ENCODE measurements around the gene SLC30A3.

Gene SLC30A3, protein sequence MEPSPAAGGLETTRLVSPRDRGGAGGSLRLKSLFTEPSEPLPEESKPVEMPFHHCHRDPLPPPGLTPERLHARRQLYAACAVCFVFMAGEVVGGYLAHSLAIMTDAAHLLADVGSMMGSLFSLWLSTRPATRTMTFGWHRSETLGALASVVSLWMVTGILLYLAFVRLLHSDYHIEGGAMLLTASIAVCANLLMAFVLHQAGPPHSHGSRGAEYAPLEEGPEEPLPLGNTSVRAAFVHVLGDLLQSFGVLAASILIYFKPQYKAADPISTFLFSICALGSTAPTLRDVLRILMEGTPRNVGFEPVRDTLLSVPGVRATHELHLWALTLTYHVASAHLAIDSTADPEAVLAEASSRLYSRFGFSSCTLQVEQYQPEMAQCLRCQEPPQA

GRCh38 chr2:27262379-27263286, at the start of gene SLC30A3:
TSS of gene SLC30A3 (minus strand) at chr2:27263047. CDS start at chr2:27262906, 141 bp downstream.
- H3K36me3 ChIP-seq (ENCODE audit: insufficient read depth, low read length) = no peaks in the 10 kb centered on the region
- peak within 1 kb of the TSS; percentile 72 for H3K4me3 ChIP-seq (ENCODE audit: low read depth, low read length)
- peak within 1 kb of the TSS; percentile 65 for H2AFZ ChIP-seq (ENCODE audit: low read length, unreplicated experiment)
- H3K27ac ChIP-seq (ENCODE audit: low read depth, low read length) = no peak within 1 kb of the TSS
- peaks cover 69% of the 10 kb centered on the region for H3K27me3 ChIP-seq (ENCODE audit: insufficient read depth, low read length)
- peaks cover 12% of the 10 kb centered on the region for H3K4me1 ChIP-seq (ENCODE audit: control insufficient read depth, insufficient read depth, low read length, unreplicated experiment)
- H3K79me2 ChIP-seq (ENCODE audit: control insufficient read depth, insufficient read depth, low read length, unreplicated experiment) = no peaks in the 10 kb centered on the region

DNA sequence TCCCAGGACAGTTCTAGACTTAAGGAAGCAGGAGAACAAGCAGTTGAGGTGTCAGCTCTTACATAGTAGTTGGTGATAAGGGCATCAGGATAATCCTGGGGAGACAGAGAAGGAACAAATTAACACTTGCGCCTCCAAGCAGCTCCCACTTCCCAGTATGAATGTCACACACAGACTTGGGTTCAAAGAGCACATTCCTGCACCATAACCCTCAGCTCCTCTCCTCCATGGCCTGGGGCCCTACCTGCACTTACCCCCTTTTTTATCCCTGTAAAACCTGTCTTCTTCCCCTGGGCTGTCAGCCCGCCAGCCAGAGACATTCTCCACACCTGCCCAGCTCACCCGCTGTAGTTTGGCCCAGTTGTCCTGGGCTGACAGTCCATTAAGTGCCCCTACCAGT, 49.3 kb upstream of the SLC30A3 start:
- Histone ChIP-seq H2AFZ (ENCODE audit: low read length, unreplicated experiment) (no peak overlapping the region), H3K4me3 (ENCODE audit: low read depth, low read length) (no peak overlapping the region), H3K36me3 (ENCODE audit: insufficient read depth, low read length) (peaks cover 9% of the 10 kb centered on the region; the same call in 1 of the 2 replicates), H3K4me1 (ENCODE audit: control insufficient read depth, insufficient read depth, low read length, unreplicated experiment) (no peaks in the 10 kb centered on the region), H3K27me3 (ENCODE audit: insufficient read depth, low read length) (peaks cover 17% of the 10 kb centered on the region), H3K27ac (ENCODE audit: low read depth, low read length) (no peak overlapping the region), H3K79me2 (ENCODE audit: control insufficient read depth, insufficient read depth, low read length, unreplicated experiment) (no peaks in the 10 kb centered on the region)

- Histone ChIP-seq H3K27me3 (ENCODE audit: insufficient read depth, low read length) (peaks cover 32% of the 10 kb centered on the region), H3K79me2 (ENCODE audit: control insufficient read depth, insufficient read depth, low read length, unreplicated experiment) (no peaks in the 10 kb centered on the region), H3K36me3 (ENCODE audit: insufficient read depth, low read length) (peaks cover 9% of the 10 kb centered on the region; the same call in 1 of the 2 replicates), H3K4me1 (ENCODE audit: control insufficient read depth, insufficient read depth, low read length, unreplicated experiment) (no peaks in the 10 kb centered on the region), H3K4me3 (ENCODE audit: low read depth, low read length) (no peak overlapping the region), H2AFZ (ENCODE audit: low read length, unreplicated experiment) (no peak overlapping the region), H3K27ac (ENCODE audit: low read depth, low read length) (no peak overlapping the region)
Measured at GRCh38 chr2:27309651-27310050, 46.8 kb upstream of the SLC30A3 start.

- H2AFZ ChIP-seq (ENCODE audit: low read length, unreplicated experiment) = no peak within 1 kb of the TSS
- H3K4me3 ChIP-seq (ENCODE audit: low read depth, low read length) = no peak within 1 kb of the TSS
- peaks cover 35% of the 10 kb centered on the region for H3K27me3 ChIP-seq (ENCODE audit: insufficient read depth, low read length)
- no peaks in the 10 kb centered on the region for H3K79me2 ChIP-seq (ENCODE audit: control insufficient read depth, insufficient read depth, low read length, unreplicated experiment)
- H3K4me1 ChIP-seq (ENCODE audit: control insufficient read depth, insufficient read depth, low read length, unreplicated experiment) = no peaks in the 10 kb centered on the region
- H3K36me3 ChIP-seq (ENCODE audit: insufficient read depth, low read length) = peaks cover 9% of the 10 kb centered on the region; the same call in 1 of the 2 replicates
- H3K27ac ChIP-seq (ENCODE audit: low read depth, low read length) = no peak within 1 kb of the TSS
Measured at GRCh38 chr2:27308359-27308881, 45.6 kb upstream of the SLC30A3 start, which contains the start of gene UCN. TSS of gene UCN (minus strand) at chr2:27308445. CDS start at chr2:27307895, 550 bp downstream.

DNA sequence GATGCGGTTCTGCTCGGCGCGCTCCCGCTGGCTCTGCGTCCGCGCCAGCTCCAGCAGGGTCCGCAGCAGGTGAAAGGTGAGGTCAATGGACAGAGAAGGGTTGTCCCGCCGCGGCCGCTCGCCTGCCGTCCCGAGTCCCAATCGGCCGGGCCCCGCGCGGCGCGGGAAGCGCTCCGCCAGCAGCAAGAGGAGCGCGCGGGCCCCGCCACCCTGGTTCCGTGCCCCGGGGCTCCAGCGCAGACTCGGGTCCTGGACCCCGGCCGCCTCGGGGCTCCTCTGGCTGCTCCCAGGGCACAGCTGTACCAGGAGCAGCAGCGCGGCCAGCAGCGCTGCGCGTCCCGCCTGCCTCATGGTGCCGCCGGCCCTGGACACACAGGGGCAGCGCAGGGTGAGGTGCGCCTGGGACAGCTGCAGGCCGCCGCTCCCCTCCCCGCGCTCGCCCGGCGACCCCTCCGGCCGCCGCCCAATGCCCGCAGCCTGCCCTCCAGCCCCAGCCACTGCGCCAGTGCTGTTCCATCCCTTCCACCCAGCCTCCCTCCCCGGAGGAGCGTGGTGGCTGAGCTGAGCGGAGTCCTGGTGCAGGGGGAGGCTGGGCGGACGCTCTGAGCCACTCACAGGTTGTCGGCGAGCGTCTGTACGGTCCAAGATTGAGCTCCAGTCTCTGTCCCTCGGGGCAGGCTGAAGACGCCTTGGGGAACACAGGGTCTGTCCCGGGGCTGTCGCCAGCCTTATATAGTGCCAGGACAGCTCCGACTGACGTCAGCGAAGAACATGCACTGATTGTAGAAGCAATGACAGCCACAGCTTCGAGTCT, 44.9 kb upstream of the SLC30A3 start:
- peaks cover 4% of the 10 kb centered on the region for H3K4me1 ChIP-seq (ENCODE audit: control insufficient read depth, insufficient read depth, low read length, unreplicated experiment)
- no peaks in the 10 kb centered on the region for H3K79me2 ChIP-seq (ENCODE audit: control insufficient read depth, insufficient read depth, low read length, unreplicated experiment)
- H3K27me3 ChIP-seq (ENCODE audit: insufficient read depth, low read length) = peaks cover 35% of the 10 kb centered on the region
- H2AFZ ChIP-seq (ENCODE audit: low read length, unreplicated experiment) = no peak overlapping the region
- no peak overlapping the region for H3K27ac ChIP-seq (ENCODE audit: low read depth, low read length)
- H3K36me3 ChIP-seq (ENCODE audit: insufficient read depth, low read length) = peaks cover 9% of the 10 kb centered on the region; the same call in 1 of the 2 replicates
- no peak overlapping the region for H3K4me3 ChIP-seq (ENCODE audit: low read depth, low read length)

- Histone ChIP-seq H3K79me2 (ENCODE audit: control insufficient read depth, insufficient read depth, low read length, unreplicated experiment) (no peaks in the 10 kb centered on the region), H2AFZ (ENCODE audit: low read length, unreplicated experiment) (no peak overlapping the region), H3K27me3 (ENCODE audit: insufficient read depth, low read length) (peaks cover 35% of the 10 kb centered on the region), H3K36me3 (ENCODE audit: insufficient read depth, low read length) (peaks cover 9% of the 10 kb centered on the region; the same call in 1 of the 2 replicates), H3K27ac (ENCODE audit: low read depth, low read length) (no peak overlapping the region), H3K4me1 (ENCODE audit: control insufficient read depth, insufficient read depth, low read length, unreplicated experiment) (peaks cover 6% of the 10 kb centered on the region), H3K4me3 (ENCODE audit: low read depth, low read length) (no peak overlapping the region)
Measured at GRCh38 chr2:27307287-27307544, 44.4 kb upstream of the SLC30A3 start.

DNA sequence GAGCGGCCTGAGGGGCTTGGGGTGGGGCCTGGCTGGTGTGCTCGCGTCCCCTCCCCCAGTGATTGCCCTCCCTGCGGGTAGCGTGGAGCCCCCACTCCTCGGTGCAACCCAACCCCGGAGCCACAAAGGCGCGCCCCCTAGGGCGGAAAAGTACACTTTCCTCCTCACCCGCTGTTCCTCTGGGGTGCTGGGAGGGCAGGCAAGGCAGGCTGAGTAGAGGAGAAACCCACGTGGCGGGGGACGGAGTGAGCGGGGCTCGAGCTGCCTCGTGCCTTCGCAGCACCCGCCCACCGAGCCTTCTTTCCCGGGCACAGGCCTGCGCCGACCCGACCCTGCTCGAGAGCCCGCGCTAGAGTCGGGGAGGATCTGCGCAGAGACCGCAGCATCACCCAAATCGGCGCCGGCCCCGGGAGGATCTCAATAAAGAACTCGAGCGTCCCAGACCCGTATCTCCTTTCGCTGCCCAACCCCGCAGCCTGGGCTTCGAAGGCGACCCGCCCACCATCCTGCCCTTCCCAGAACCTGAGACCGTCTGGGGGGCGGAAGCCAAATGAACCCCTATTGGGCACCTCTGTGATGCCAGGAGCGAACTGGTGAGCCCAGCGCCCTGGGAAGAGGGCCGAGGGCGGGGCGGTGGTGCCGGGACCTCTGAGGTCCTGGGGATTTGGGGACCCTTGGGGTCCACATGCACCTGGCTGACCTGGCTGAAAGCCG, 43.9 kb upstream of the SLC30A3 start:
- no peak overlapping the region for H2AFZ ChIP-seq (ENCODE audit: low read length, unreplicated experiment)
- peaks cover 9% of the 10 kb centered on the region; the same call in 1 of the 2 replicates for H3K36me3 ChIP-seq (ENCODE audit: insufficient read depth, low read length)
- H3K4me3 ChIP-seq (ENCODE audit: low read depth, low read length) = no peak overlapping the region
- H3K27ac ChIP-seq (ENCODE audit: low read depth, low read length) = no peak overlapping the region
- peaks cover 35% of the 10 kb centered on the region for H3K27me3 ChIP-seq (ENCODE audit: insufficient read depth, low read length)
- no peaks in the 10 kb centered on the region for H3K79me2 ChIP-seq (ENCODE audit: control insufficient read depth, insufficient read depth, low read length, unreplicated experiment)
- H3K4me1 ChIP-seq (ENCODE audit: control insufficient read depth, insufficient read depth, low read length, unreplicated experiment) = peaks cover 6% of the 10 kb centered on the region

DNA sequence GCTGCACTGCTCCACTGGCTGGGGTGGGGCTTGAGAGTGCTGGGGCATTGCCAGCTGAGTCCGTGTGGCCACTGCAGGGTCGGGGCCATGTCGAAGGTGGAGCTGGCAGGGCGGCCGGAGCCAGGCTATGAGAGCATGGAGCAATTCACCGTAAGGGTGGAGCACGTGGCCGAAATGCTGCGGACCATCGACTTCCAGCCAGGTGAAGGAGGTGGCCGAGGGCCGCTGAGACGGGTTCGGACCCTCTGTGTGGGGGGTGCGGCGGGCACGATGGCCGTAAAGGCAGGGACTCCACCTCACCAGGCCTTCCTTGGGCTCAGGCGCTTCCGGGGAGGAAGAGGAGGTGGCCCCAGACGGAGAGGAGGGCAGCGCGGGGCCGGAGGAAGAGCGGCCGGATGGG, 43.3 kb upstream of the SLC30A3 start:
- no peak overlapping the region for H2AFZ ChIP-seq (ENCODE audit: low read length, unreplicated experiment)
- no peak overlapping the region for H3K4me3 ChIP-seq (ENCODE audit: low read depth, low read length)
- H3K79me2 ChIP-seq (ENCODE audit: control insufficient read depth, insufficient read depth, low read length, unreplicated experiment) = no peaks in the 10 kb centered on the region
- peaks cover 6% of the 10 kb centered on the region for H3K4me1 ChIP-seq (ENCODE audit: control insufficient read depth, insufficient read depth, low read length, unreplicated experiment)
- H3K27me3 ChIP-seq (ENCODE audit: insufficient read depth, low read length) = peaks cover 35% of the 10 kb centered on the region
- peaks cover 9% of the 10 kb centered on the region; the same call in 1 of the 2 replicates for H3K36me3 ChIP-seq (ENCODE audit: insufficient read depth, low read length)
- no peak overlapping the region for H3K27ac ChIP-seq (ENCODE audit: low read depth, low read length)

- Histone ChIP-seq H3K36me3 (ENCODE audit: insufficient read depth, low read length) (peaks cover 9% of the 10 kb centered on the region; the same call in 1 of the 2 replicates), H3K4me3 (ENCODE audit: low read depth, low read length) (no peak overlapping the region), H3K79me2 (ENCODE audit: control insufficient read depth, insufficient read depth, low read length, unreplicated experiment) (no peaks in the 10 kb centered on the region), H3K4me1 (ENCODE audit: control insufficient read depth, insufficient read depth, low read length, unreplicated experiment) (peaks cover 6% of the 10 kb centered on the region), H2AFZ (ENCODE audit: low read length, unreplicated experiment) (no peak overlapping the region), H3K27ac (ENCODE audit: low read depth, low read length) (no peak overlapping the region), H3K27me3 (ENCODE audit: insufficient read depth, low read length) (peaks cover 35% of the 10 kb centered on the region)
Measured at GRCh38 chr2:27305516-27305915, 42.7 kb upstream of the SLC30A3 start.
